ENCODE results near the gene PAK2.
A peak's percentile ranks its signal among the peaks of the same experiment; 100 is the strongest.
"Not testable (repeated sequence)": the region's sequence is repeated elsewhere in the genome, so short reads cannot be mapped to it uniquely, and the experiment has no call there.

Gene PAK2

GRCh38 chr3:196737655-196738054 is 2.0 kb upstream of the PAK2 start:
- no peak for DNase-seq

GRCh38 chr3:196740481-196741248 is 1.0 kb downstream of the PAK2 start:
- peak; percentile 51 for DNase-seq

- DNase-seq = no peak
Measured at GRCh38 chr3:196741249-196741889, 1.7 kb downstream of the PAK2 start.

GRCh38 chr3:196743569-196743968 is 3.9 kb downstream of the PAK2 start:
- DNase-seq = not testable (repeated sequence)

- no peak for DNase-seq
Measured at GRCh38 chr3:196749125-196749524, 9.5 kb downstream of the PAK2 start.

GRCh38 chr3:196753201-196753600 is 13.5 kb downstream of the PAK2 start:
- no peak for DNase-seq

- DNase-seq = no peak
Measured at GRCh38 chr3:196754091-196754981, 14.7 kb downstream of the PAK2 start.

- no peak for DNase-seq
Measured at GRCh38 chr3:196756732-196757131, 17.1 kb downstream of the PAK2 start.

GRCh38 chr3:196757876-196758739 is 18.5 kb downstream of the PAK2 start:
- DNase-seq = no peak

- DNase-seq = no peak
Measured at GRCh38 chr3:196763179-196763578, 23.5 kb downstream of the PAK2 start.

- DNase-seq = no peak
Measured at GRCh38 chr3:196765454-196765853, 25.8 kb downstream of the PAK2 start.

GRCh38 chr3:196771067-196771466 is 31.4 kb downstream of the PAK2 start:
- no peak for DNase-seq

- DNase-seq = no peak
Measured at GRCh38 chr3:196772102-196772501, 32.4 kb downstream of the PAK2 start.

- no peak for DNase-seq
Measured at GRCh38 chr3:196772897-196773296, 33.2 kb downstream of the PAK2 start.

GRCh38 chr3:196774191-196774820 is 34.6 kb downstream of the PAK2 start:
- peak; percentile 28 for DNase-seq

- peak; percentile 39 for DNase-seq
Measured at GRCh38 chr3:196774848-196775422, 35.3 kb downstream of the PAK2 start.

GRCh38 chr3:196775938-196776337 is 36.3 kb downstream of the PAK2 start:
- no peak for DNase-seq

- no peak for DNase-seq
Measured at GRCh38 chr3:196777836-196778235, 38.2 kb downstream of the PAK2 start.

- peak; percentile 84 for DNase-seq
Measured at GRCh38 chr3:196778755-196779154, 39.1 kb downstream of the PAK2 start.

- no peak for DNase-seq
Measured at GRCh38 chr3:196782511-196782910, 42.9 kb downstream of the PAK2 start.

- DNase-seq = no peak
Measured at GRCh38 chr3:196788528-196788927, 48.9 kb downstream of the PAK2 start.

Measured in fibroblast of skin of right quadriceps (primary cell).